ENCODE results near the gene ZNF740. TPM values are rescaled to one million over a fixed set of nuclear protein-coding genes. Genes with fewer than 3 reads are reported as not detected.

The ZNF740 gene, protein sequence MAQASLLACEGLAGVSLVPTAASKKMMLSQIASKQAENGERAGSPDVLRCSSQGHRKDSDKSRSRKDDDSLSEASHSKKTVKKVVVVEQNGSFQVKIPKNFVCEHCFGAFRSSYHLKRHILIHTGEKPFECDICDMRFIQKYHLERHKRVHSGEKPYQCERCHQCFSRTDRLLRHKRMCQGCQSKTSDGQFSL
- total RNA-seq (2021) = 48.3 and 65.8 TPM in 2 replicates
- Bru-seq, nascent RNA = percentile 80 among the genes with signal in this experiment
- BruChase-seq, experiment 1, labeled RNA remaining after a 2-hour chase = percentile 87 among the genes with signal in this experiment
- BruChase-seq, experiment 2, labeled RNA remaining after a 6-hour chase = percentile 82 among the genes with signal in this experiment
- long read RNA-seq, full-length matches to known transcripts = 1 of 13 reads
- long read RNA-seq, partial matches to known transcripts = 0 of 13 reads
- long read RNA-seq, other reads (novel, unspliced or antisense) = 12 of 13 reads

DNA sequence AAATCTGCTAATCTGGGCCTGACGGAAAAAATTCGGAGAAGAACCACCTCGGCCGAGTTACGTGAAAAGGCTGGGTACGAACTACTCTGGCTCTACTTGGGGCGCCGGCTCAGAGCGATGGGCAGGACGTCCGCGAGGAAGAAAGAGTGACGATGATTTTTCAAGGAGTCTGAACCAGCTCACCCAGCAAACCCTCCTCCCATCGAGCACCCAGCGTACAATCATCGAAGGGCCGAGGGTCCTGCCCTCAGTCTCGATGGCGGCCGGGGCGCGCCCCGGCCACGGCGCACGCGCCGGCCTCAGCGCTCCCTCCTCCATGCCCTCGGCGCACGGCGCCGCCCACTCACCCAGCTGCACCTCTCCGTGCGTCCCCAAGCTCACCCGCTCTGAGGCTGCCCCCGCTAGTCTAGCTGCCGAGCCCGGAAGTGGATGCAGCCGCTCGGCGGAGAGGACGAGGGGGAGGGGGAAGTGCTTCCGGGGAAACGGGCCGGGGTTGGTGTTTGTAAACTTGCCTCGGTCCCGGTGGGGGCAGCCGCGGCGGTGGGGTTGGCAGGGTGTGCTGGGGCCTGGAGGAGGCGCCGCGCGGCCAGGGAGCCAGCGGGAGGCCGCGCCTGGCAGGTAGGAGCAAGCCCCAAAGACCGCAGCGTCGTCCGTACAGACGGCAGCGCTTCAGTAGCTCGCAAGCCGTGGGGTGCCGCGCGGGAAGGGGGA is at the start of gene ZNF740, which contains the start of gene CSAD:
Gene ZNF740 (plus strand): TSS at position 503 of the 711 bp plus-strand sequence. CDS start 1,262 bp downstream, outside the sequence.
Gene CSAD (minus strand): TSS at position 706 of the 711 bp plus-strand sequence. CDS start 7,455 bp downstream, outside the sequence.
- H3K4me1 ChIP-seq (replicated peaks; ENCODE audit: insufficient read depth) = peaks cover 34% of the 10 kb centered on the region
- peaks cover 34% of the 10 kb centered on the region for H3K36me3 ChIP-seq (ENCODE audit: low read depth)
- ChIA-PET CTCF (interaction anchor here (0.6 to 2.4 kb wide), 3 partner anchors 43 to 142 kb away, joined by 4 to 14 read pairs (median 7); partner anchors contain the start of gene AAAS), POLR2A (ENCODE audit: unreplicated experiment) (interaction anchor here (0.6 to 1.2 kb wide), 6 partner anchors 94 to 319 kb away, joined by 3 to 24 read pairs (median 8); partner anchors contain the start of genes MAP3K12, PFDN5 and SPRYD3)
- intact Hi-C loops (cut with micrococcal nuclease; ENCODE audit: unreplicated experiment) = loop anchor here (2.0 kb wide), 1 partner anchor 40 kb away; no protein-coding TSS in a partner anchor
- peak within 1 kb of the TSS; percentile 74 for H3K27ac ChIP-seq
- no peaks in the 10 kb centered on the region for H3K9me2 ChIP-seq (ENCODE audit: insufficient read depth)
- H4K20me1 ChIP-seq (ENCODE audit: insufficient read depth) = peaks cover 21% of the 10 kb centered on the region
- BruUV-seq (replicated peaks) = no TSS peak
- H3K9me3 ChIP-seq (ENCODE audit: insufficient read depth, low read depth) = no peaks in the 10 kb centered on the region
- peak within 1 kb of the TSS; percentile 61 for H3K4me3 ChIP-seq
- H3K4me2 ChIP-seq = peak within 1 kb of the TSS; percentile 96
- peak; percentile 90 to 97 for DNase-seq
- peaks cover 37% of the 10 kb centered on the region for H3K79me2 ChIP-seq (ENCODE audit: low read depth)
- no peaks in the 10 kb centered on the region for H3K27me3 ChIP-seq (ENCODE audit: insufficient read depth, low read depth)
- H3F3A ChIP-seq (ENCODE audit: insufficient read depth, low read depth) = peaks cover 46% of the 10 kb centered on the region
- no peak for TF ChIP-seq EZH2 (IDR thresholded peaks at IDR 0.05; ENCODE audit: low read depth)
- TF ChIP-seq CTCF (conservative IDR thresholded peaks at IDR 0.05) = no peak
- peak within 1 kb of the TSS; percentile 90 for H2AFZ ChIP-seq

DNA sequence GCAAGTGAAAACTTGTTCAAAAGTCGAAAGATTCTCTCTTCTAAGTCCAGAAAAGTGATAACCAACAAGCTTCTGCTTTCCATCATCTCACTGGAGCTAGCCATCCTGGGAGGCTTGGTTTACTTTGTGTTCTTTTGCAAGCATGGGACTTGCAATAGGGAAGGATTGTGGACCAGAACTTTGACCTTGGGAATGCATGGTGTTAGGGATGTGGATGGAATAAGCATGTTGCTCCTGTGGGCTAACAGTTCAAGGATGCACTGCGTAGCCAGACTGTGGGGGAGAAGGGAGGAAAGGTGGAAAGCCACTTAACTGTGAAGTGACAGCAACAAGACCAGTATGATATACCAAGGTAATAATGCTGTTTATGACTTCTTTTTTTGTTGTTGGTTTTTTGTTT is 48.7 kb upstream of the ZNF740 start:
- Histone ChIP-seq H3K4me2 (no peak overlapping the region), H3K79me2 (ENCODE audit: low read depth) (no peaks in the 10 kb centered on the region), H3K9me3 (ENCODE audit: insufficient read depth, low read depth) (no peaks in the 10 kb centered on the region), H3K36me3 (ENCODE audit: low read depth) (no peaks in the 10 kb centered on the region), H3K4me3 (no peak overlapping the region), H2AFZ (no peak overlapping the region), H3K9me2 (ENCODE audit: insufficient read depth) (no peaks in the 10 kb centered on the region; the same call in 1 of the 2 replicates), H3K27ac (no peak overlapping the region), H4K20me1 (ENCODE audit: insufficient read depth) (no peaks in the 10 kb centered on the region), H3K27me3 (ENCODE audit: insufficient read depth, low read depth) (no peaks in the 10 kb centered on the region), H3F3A (ENCODE audit: insufficient read depth, low read depth) (no peaks in the 10 kb centered on the region), H3K4me1 (replicated peaks; ENCODE audit: insufficient read depth) (no peaks in the 10 kb centered on the region)
- POLR2A ChIA-PET (ENCODE audit: unreplicated experiment) = no interaction called here
- intact Hi-C loops (cut with micrococcal nuclease; ENCODE audit: unreplicated experiment) = no loop called here
- BruUV-seq (replicated peaks) = no TSS peak
- TF ChIP-seq EZH2 (IDR thresholded peaks at IDR 0.05; ENCODE audit: low read depth) (no peak), CTCF (conservative IDR thresholded peaks at IDR 0.05) (no peak)
- DNase-seq = no peak
- CTCF ChIA-PET = no interaction called here

DNA sequence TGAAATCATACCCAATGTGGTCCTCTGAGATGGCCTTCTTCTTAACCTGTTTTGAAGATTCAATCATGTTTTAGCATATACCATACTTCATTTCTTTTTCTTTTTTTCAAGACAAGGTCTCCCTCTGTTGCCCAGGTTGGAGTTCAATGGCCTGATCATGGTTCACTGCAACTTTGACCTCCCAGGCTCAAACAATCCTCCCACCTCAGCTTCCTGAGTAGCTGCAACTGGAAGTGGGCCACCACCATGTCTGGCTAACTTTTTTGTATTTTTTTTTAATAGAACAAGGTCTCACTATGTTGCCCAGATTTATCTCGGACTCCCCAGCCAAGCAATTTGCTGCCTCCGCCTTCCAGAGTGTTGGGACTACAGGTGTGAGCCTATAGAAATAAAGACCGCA is 46.8 kb upstream of the ZNF740 start:
- Histone ChIP-seq H2AFZ (no peak overlapping the region), H3K9me2 (ENCODE audit: insufficient read depth) (no peaks in the 10 kb centered on the region), H4K20me1 (ENCODE audit: insufficient read depth) (no peaks in the 10 kb centered on the region), H3K27me3 (ENCODE audit: insufficient read depth, low read depth) (no peaks in the 10 kb centered on the region), H3K4me3 (no peak overlapping the region), H3K36me3 (ENCODE audit: low read depth) (no peaks in the 10 kb centered on the region), H3K4me1 (replicated peaks; ENCODE audit: insufficient read depth) (no peaks in the 10 kb centered on the region), H3K9me3 (ENCODE audit: insufficient read depth, low read depth) (no peaks in the 10 kb centered on the region), H3K4me2 (no peak overlapping the region), H3K79me2 (ENCODE audit: low read depth) (no peaks in the 10 kb centered on the region), H3K27ac (no peak overlapping the region), H3F3A (ENCODE audit: insufficient read depth, low read depth) (no peaks in the 10 kb centered on the region)
- DNase-seq = no peak
- no TSS peak for BruUV-seq (replicated peaks)
- POLR2A ChIA-PET (ENCODE audit: unreplicated experiment) = no interaction called here
- intact Hi-C loops (cut with micrococcal nuclease; ENCODE audit: unreplicated experiment) = no loop called here
- CTCF ChIA-PET = no interaction called here
- TF ChIP-seq EZH2 (IDR thresholded peaks at IDR 0.05; ENCODE audit: low read depth) (no peak), CTCF (conservative IDR thresholded peaks at IDR 0.05) (no peak)

Measured in PC-9 (cell line).